OCI-LY3 (cell line): Measurements from ENCODE around the gene SYNE1.

Source experiments
- EZH2phosphoT487 ChIP-seq: fragments of 200-600 bp; shearing (Covaris generic); IDR thresholded peaks from 2 replicates; pipeline ENCODE4 v1.6.1; 2018; ENCODE audit warnings: antibody characterized with exemption, mixed run types, low read depth
- TF ChIP-seq, protein P1 (sequence below): fragments of 200-600, 300-600 bp; sonication (generic); IDR thresholded peaks from 2 replicates; pipeline ENCODE4 v1.5.1; 2014; ENCODE audit warnings: antibody characterized with exemption, low read length, low read depth

DNA sequence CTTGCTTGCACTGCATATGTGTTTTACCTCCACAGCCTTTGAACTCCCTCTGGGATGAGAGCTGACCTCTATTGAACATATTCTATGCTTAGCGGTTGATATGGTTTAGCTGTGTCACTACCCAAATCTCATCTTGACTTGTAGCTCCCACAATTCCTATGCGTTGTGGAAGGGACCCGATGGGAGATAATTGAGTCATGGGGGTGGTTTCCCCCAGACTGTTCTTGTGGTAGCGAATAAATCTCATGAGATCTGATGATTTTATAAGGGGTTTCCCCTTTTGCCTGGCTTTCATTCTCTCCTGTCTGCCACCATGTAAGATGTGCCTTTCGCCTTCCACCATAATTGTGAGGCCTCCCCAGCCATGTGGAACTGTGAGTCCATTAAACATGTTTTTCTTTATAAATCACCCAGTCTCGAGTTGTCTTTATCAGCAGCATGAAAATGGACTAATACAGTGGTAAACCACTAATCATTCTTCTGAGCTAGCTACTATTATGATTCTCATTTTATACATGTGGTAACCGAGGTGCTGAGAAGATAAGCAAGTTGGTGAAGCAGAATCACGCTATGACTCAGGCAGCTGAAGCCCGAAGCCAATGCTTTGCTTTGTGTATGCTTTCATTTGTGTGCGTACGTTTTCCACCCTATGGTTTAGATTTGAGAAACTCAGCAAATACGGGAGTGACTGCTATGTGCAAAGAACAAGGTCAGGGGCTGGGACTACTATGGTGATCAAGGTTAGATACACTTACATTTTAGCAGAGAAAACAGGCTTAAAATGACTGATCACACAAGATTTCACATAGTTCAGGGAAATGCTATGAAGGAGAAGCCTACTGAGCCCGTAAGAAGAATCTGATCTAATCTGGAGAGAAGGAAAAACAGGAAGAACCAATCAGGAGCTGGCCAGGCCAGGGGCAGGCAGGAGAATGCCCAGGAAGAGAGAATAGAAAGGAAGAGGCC lies 466.2 kb downstream of the SYNE1 start:
- TF ChIP-seq, protein P1, sequence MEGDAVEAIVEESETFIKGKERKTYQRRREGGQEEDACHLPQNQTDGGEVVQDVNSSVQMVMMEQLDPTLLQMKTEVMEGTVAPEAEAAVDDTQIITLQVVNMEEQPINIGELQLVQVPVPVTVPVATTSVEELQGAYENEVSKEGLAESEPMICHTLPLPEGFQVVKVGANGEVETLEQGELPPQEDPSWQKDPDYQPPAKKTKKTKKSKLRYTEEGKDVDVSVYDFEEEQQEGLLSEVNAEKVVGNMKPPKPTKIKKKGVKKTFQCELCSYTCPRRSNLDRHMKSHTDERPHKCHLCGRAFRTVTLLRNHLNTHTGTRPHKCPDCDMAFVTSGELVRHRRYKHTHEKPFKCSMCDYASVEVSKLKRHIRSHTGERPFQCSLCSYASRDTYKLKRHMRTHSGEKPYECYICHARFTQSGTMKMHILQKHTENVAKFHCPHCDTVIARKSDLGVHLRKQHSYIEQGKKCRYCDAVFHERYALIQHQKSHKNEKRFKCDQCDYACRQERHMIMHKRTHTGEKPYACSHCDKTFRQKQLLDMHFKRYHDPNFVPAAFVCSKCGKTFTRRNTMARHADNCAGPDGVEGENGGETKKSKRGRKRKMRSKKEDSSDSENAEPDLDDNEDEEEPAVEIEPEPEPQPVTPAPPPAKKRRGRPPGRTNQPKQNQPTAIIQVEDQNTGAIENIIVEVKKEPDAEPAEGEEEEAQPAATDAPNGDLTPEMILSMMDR: no peak
- TF ChIP-seq EZH2phosphoT487: no peak
